Activated gamma-delta T cell (primary cell): ENCODE data around the gene ACER3.
"Not testable (repeated sequence)": the region's sequence is repeated elsewhere in the genome, so short reads cannot be mapped to it uniquely, and the experiment has no call there.

Source experiments
- DNase-seq: peaks from one replicate; lab custom pipeline; 2025; lab: John Stamatoyannopoulos, UW

ACER3 gene

DNA sequence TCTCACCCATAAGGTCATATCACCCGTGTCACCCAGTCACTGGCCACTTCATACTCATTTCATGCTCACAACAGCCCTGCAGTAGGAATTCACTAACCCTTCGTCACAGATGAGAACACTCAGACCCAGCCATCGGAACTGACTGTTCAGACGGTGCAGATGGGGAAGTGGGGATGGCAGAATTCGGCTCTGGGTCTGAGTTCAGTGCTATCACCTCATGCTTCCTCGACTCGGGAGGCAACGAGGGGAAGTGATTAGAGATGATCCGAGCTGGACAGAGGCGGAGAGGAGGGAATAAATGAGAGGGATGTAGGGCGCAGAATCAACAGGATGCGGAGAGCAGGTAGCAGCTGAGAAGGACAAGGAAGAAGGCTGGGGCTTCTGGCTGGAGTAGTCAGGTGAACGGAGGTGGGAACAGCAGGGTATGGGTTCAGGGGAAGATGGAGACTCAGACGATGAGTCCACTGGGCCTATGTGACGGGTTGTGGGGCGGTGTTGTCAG, 178.2 kb downstream of the ACER3 start:
- no peak for DNase-seq

DNA sequence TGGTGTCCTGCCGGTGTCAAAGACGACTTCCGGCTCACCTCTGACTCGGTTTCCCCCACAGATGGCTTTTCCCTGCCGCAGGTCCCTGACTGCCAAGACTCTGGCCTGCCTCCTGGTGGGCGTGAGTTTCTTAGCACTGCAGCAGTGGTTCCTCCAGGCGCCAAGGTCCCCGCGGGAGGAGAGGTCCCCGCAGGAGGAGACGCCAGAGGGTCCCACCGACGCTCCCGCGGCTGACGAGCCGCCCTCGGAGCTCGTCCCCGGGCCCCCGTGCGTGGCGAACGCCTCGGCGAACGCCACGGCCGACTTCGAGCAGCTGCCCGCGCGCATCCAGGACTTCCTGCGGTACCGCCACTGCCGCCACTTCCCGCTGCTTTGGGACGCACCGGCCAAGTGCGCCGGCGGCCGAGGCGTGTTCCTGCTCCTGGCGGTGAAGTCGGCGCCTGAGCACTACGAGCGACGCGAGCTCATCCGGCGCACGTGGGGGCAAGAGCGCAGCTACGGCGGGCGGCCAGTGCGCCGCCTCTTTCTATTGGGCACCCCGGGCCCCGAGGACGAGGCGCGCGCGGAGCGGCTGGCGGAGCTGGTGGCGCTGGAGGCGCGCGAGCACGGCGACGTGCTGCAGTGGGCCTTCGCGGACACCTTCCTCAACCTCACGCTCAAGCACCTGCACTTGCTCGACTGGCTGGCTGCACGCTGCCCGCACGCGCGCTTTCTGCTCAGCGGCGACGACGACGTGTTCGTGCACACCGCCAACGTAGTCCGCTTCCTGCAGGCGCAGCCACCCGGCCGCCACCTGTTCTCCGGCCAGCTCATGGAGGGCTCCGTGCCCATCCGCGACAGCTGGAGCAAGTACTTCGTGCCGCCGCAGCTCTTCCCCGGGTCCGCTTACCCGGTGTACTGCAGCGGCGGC, 179.0 kb downstream of the ACER3 start:
- no peak for DNase-seq

DNA sequence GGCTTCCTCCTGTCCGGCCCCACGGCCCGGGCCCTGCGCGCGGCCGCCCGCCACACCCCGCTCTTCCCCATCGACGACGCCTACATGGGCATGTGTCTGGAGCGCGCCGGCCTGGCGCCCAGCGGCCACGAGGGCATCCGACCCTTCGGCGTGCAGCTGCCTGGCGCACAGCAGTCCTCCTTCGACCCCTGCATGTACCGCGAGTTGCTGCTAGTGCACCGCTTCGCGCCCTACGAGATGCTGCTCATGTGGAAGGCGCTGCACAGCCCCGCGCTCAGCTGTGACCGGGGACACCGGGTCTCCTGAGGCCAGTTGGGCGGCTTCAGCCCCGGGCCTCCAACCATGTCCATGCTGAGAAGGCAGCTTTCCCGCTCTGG, 179.7 kb downstream of the ACER3 start:
- DNase-seq, result no peak

DNA sequence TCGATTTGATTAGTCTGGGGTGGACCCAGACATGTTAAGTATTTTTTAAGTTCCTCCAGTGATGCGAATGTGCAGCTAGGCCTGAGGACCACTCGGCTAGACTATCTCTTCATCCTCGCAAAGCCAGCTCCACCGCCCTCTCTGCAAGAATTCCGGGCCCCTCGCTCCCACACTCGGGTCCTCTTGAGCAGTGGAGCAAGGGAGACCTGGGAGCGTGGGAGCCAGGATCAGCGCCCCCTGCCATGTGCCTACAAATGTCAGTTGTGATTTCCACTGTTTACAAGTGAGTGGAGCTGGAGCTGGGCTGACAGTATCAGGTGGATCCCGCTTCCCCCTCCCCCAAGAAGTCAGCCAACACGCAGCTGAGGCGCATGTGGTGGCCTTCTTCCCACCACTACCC, 180.2 kb downstream of the ACER3 start:
- DNase-seq, result no peak

DNA sequence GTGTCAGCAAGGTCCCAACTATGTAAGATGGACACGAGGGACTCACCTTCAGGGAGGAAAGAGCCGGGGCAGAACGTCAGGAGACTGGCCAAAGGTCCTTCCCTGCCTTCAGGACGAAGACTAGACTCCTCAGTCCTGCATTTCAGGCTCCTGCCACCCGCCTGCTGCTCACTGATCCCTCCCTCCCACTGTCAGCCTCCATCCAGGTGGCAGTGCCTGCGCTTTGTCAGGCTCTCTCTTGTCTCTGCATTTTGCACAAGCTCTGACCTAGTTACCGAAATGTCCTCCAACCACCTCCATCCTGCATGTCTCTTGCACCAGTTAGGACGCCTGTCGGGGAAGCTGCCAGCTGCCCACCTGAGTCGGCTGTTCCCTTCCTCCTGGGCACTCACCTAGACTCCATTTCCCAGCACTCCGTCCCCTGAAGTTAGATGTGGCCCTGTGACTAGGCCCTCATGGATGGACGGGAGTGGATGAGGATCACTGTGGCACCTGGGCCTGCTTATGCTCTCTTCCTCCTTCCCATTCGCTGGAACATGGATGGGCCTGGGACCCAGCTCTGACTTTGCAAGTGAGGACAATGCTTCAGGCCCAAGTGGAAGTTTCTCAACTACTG, 181.5 kb downstream of the ACER3 start:
- DNase-seq, result no peak

DNA sequence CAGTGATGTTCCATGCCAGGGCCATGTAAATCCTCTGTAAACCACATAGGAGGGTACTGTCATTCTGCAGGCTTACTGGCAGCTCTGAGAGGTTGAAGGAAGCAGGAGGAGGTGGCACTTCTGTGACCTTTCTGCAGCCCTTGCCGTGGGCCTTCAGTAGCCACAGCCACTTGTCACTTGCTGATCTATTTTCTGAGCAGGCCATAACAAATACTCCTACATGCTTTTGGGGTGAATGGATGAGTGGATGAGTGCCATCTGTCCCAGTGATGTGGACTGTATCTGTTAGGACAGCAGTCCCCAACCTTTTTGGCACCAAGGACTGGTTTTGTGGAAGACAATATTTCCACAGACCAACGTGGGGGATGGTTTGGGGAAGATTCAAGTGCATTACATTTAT, 183.6 kb downstream of the ACER3 start:
- DNase-seq, result no peak

DNA sequence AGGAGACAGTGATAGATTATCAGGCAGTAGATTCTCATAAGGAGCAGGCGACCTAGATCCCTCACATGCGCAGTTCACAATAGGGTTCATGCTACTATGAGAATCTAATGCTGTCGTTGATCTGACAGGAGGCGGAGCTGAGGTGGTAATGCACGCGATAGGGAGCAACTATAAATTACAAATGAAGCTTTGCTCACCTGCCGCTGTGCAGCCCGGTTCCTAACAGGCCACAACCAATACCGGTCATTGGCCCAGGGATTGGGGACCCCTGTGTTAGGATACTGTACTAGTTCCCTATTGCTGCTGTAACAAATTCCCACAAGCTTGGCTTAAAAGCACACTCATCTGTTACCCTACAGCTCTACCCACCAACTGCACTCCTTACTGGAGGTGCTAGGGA, 184.2 kb downstream of the ACER3 start:
- DNase-seq, result no peak

DNA sequence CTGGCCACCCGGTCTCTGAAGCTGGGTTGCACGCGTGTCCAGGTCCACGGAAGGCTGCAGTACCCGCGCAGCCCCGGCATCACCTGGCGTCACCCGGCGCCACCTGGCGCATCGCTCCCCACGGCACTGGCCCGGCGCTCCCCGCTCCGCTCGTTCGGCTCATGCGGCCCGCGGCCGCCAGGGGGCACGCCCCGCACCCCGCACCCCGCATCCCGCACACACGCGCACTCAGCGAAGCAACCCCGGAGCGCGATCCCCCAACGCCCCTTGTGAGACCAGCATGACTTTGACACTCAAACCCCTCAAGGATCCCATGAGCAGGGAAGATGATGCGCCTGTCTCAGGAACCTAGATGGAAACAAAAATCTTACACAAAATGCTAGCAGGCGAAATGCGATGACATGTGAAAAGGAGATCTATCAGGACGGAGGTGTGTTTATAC, 185.4 kb downstream of the ACER3 start:
- peak; percentile 30 for DNase-seq

DNA sequence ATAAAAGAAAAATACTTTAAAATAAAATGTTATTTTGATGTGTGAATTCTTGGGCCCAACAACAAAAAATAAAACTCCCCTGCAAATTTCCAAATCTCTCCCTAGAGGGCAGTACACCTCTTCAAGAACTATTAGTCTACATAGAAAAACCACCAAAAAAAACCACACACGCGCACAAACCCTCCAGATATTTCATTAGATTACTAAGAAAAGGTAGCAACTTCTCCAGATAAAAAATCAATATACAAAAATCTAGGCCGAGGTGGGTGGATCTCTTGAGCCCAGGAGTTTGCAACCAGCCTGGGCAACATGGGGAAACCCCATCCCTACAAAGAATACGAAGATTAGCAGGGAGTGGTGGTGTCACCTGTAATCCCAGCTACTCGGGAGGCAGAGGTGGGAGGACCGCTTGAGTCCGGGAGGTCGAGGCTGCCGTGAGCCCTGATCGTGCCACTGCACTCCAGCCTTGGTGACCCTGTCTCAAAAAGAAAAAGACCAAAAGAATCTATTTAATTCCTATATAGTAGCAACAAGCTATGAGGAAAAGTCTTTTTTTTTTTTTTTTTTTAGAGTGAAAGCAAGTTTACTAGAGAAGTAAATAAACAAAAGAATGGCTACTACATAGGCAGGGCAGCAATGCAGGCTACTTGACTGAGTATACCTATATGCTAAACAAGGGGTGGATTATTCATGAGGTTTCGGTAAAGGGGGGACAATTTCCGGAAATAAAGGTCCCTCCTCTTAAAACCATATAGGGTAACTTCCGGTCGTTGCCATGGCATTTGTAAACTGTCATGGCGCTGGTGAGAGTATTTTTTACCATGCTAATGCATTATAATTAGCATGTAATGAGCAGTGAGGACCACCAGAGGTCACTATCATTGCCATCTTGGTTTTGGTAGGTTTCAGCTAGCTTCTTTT, 186.5 kb downstream of the ACER3 start:
- no peak for DNase-seq

DNA sequence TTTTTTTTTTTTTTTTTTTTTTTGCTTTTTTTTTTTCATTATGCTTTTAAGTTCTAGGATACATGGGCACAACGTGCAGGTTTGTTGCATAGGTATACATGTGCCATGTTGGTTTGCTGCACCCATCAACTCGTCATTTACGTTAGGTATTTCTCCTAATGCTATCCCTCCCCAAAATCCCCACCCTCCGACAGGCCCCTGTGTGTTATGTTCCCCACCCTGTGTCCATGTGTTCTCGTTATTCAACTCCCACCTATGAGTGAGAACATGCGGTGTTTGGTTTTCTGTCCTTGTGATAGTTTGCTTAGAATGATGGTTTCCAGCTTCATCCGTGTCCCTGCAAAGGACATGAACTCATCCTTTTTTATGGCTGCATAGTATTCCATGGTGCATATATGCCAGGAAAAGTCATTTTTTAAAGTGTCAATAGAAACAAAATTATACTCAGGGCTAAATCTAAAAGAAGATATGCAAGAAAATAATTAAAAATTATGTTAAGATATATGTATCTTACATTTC, 187.3 kb downstream of the ACER3 start:
- DNase-seq, result not testable (repeated sequence)

DNA sequence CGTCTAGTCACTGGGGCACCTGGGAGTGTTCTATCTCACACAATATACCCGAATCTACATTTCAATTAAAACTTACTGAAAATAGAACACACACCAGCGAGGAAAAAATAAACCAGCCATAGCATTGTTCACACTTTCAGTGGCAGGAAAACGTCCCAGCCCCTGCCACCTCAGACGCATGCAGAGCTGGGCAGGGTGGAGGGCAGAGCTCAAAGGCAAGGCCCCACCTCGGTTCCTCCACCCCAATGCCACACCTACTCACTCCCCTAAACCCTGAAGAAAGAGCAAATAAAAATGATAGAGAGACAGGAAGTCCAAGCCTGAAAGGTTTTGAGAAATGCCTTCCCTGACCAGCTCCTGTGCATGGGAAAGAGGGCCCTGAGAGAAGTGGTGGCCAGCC, 188.3 kb downstream of the ACER3 start:
- no peak for DNase-seq

DNA sequence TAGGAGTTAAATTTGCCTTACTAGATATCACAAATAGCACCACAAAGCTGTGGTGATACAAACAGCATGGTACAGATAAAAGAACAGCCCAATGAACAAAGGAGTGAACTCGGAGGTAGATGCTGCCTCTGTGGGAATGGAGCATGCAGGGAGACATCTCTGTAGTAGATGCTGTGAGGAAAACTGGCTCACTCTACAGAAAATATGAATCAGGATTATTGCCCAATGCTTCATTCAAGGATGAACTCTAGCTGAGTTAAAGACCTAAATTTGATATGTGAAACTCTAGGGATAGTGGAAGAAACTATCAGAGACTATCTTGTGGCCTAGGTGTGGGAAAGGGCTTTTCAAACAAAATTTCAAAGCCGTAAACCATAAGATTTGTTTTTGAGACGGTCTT, 190.8 kb downstream of the ACER3 start:
- no peak for DNase-seq

DNA sequence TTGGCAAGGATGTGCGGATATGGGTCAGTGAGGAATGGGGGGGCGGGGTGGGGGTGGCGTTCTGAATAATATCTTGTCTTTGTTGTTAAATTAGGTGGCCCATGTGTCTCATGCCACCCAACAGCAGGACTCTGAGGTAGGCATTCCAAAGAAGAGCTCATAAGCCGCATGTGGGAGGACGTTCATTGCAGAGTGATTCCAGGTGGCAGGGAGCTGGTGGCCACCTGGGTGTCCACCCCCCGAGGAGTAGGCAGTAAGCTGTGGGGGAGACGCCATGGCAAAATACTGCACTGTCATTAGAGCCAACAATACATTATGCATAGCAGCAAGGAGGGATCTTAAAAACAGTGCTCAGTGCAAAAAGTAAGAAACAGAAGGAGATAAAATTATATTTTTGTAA, 191.8 kb downstream of the ACER3 start:
- no peak for DNase-seq

DNA sequence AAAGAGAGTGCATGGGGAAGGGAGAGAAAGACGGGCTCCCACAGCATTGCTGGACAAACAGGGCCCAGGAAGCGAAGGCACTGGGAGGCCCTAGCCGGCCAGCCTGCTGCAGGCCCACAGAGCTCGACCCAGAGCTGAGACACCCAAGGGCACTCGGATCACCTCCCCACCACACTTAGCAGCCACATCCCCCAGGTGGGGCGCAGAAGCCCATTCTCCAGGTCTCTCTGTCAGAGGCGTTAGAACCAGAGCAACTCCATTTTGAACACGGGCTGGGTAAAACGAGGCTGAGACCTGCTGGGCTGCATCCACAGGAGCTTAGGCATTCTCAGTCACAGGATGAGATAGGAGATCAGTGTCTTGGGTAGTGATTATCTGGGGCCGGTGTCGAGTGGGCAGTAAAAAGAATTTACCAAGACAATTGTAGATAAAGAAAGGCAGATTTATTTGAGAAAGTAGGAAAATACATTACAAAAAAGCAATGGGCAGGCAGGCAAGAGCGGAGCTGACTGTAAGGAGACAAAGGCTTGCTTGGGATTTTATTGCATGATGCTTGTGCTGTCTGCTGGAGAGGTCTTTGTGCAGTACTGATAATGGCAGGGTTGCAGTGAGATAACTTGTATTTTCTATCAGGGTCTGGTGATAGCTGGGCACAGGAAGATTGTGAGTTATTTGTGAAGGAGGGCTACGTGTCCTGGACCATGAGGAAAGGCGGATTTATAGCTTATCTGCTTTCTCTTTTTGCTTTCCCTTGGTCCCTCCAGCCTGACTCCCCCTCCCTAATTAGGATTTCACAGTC, 192.7 kb downstream of the ACER3 start:
- no peak for DNase-seq

DNA sequence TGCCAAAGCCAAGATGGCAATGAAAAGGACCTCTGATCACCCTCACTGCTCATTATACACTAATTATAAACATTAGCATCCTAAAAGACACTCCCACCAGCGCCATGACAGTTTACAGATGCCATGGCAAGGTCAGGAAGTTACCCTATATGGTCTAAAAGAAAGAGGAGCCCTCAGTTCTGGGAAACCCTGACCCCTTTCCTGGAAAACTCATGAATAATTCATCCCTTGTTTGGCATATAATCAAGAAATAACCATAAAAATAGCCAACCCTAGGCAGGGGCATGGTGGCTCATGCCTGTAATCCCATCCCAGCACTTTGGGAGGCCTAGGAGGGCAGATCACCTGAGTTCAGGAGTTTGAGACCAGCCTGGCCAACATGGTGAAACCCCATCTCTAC, 193.4 kb downstream of the ACER3 start:
- DNase-seq, result no peak

DNA sequence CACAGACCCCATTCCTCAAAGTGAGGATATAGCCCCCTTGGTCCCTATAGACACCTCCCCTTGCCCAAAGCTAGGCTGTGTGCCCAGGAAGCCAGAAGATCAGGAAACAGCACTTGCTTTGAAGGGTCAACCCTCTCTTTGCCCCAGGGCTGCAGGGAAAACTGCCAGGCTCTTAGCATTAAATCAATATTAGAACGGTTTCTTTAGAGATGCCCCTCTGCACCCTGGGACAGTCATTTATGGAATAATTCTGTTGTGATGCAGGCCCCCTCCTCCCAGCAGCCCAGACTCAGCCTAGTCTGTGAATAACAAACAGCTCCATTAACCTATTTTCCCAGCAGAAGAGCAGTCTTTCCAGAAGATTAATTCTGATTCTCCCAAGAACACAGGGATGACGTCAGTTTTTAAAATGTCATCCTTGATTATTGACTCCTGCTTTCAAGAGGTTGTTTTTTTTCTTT, 194.4 kb downstream of the ACER3 start:
- DNase-seq, result no peak

DNA sequence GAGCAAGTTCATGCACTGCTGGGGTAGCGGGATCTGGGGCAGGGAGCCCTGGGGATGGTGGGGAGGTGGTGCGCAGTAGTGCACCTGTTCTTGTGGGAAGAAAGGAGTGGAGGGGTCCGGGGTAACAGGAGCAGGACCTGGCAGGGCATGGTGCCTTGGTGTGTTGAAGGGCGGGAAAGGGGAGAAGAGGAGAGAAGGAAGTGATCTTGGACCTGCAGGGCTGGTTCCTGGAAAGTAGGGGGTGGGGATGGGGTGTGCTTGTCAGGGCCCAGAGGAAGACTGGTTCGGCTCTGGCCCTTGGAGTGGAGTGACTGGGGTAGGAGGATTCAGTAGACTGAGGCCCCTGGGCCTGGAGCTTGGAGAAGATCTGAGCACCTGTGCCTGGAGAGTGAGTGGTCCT, 195.2 kb downstream of the ACER3 start:
- no peak for DNase-seq

DNA sequence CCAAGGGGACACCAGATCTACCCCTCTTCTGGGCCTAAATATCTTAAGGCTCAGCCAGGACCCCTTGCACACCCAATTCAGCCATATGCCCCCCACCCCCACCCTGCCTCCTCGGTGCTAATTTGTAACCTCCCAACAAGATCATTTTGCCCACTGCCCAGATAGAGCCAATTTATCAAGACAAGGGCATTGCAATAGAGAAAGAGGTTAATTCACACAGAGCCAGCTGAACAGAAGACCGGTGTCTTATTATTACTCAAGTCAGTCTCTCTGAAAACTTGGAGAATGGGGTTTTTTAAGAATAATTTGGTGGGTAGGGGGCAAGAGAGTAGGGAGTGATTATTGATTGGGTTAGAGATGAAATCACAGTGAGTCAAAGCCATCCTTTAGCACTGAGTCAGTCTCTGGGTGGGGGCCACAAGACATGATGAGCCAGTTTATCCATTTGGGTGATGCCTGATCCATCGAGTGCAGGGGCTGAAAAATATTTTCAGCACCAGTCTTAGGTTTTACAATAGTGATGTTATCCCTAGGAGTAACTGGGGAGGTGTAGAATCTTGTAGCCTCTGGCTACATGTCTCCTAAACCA, 196.2 kb downstream of the ACER3 start:
- no peak for DNase-seq

DNA sequence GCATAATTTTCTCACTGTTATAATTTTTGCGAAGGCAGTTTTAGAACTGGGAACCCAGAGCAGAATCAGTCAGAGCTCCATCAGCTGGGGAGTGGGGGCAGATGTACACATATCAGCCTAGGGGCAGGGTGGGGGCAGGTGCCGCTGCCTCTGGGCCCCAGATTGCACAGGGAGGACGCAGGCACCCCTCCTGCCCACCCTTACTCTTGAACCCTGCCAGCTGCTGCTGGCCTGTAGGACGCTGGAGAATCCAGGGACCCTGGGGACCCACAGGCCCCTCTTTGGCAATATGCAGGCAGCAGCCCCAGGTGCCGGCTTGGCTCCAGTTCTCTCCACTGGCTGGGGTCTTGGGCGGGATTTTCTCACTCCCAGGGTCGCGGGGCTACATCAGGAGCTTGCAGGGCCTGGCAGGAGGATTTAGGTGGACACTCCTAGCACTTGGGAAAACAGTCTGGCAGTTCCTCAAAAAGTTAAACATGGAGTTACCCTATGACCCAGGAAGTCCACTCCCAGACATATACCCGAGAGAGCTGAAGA, 197.3 kb downstream of the ACER3 start:
- DNase-seq, result no peak

DNA sequence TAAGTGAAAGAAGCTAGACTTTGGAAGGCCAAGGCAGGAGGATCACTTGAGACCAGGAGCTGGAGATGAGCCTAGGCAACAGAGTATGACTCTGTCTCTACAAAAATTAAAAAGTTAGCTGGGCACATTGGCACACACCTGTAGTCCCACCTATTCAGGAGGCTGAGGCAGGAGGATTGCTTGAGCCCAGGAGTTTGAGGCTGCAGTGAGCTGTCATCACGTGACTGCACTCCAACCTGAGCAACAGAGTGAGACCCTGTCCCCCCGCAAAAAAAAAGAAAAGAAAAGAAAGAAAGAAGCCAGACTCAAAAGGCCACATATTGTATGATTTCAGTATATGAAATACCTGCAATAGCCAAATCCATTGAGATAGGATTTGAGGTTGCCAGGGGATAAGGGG, 198.2 kb downstream of the ACER3 start:
- no peak for DNase-seq
